IMR-90 (cell line): Measurements from ENCODE around the gene LILRA6.

Experiments
- CHD1 ChIP-seq: IDR thresholded peaks from 2 replicates; pipeline ENCODE4 v1.6.1; 2012; ENCODE audit warnings: low read depth, low read length, improper control_type of control experiment
- FOS ChIP-seq: fragments of 150-350 bp; IDR thresholded peaks from 2 replicates; pipeline ENCODE4 v1.6.1; 2016; ENCODE audit warnings: low read depth, low read length
- MAFK ChIP-seq: IDR thresholded peaks from 2 replicates; pipeline ENCODE4 v1.6.1; 2012; ENCODE audit warnings: low read depth, low read length, improper control_type of control experiment
- NFE2L2 ChIP-seq: fragments of 150-350 bp; IDR thresholded peaks from 2 replicates; pipeline ENCODE4 v1.6.1; 2016; ENCODE audit warnings: low read depth, mild to moderate bottlenecking, low read length
- POLR2A ChIP-seq: IDR thresholded peaks from 2 replicates; pipeline ENCODE4 v1.6.1; 2012; ENCODE audit warnings: mild to moderate bottlenecking, low read depth, low read length
- TF ChIP-seq, protein P1 (sequence below): conservative IDR thresholded peaks from 2 replicates; pipeline ENCODE4 v1.5.1; 2012; ENCODE audit warnings: mild to moderate bottlenecking, low read depth, low read length, improper control_type of control experiment
- TF ChIP-seq, protein P2 (sequence below): fragments of 150-350 bp; IDR thresholded peaks from 2 replicates; pipeline ENCODE4 v1.6.1; 2017; ENCODE audit warnings: mild to moderate bottlenecking, antibody characterized with exemption, low read length, low read depth

DNA sequence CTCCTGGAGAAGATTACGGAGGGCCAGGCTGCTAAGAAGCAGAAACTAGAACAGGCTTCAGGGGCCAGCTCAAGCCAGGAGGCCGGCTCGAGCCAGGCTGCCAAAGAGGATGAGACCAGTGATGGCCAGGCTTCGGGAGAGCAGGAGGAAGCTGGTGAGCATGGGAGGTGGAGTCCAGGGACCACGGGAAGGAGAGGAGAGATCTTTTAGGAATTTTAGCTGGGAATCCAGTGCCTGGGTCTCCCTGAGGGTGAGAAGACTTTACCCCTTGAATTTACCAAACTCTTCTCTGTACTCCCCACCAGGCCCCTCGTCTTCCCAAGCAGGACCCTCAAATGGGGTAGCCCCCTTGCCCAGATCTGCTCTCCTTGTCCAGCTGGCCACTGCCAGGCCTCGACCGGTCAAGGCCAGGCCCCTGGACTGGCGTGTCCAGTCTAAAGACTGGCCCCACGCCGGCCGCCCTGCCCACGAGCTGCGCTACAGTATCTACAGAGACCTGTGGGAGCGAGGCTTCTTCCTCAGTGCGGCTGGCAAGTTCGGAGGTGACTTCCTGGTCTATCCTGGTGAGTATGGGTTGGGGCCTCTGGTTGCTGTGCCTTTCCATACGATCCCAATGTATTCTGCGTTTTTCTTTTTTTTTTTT is 50.7 kb downstream of the LILRA6 start:
- TF ChIP-seq, protein P1, sequence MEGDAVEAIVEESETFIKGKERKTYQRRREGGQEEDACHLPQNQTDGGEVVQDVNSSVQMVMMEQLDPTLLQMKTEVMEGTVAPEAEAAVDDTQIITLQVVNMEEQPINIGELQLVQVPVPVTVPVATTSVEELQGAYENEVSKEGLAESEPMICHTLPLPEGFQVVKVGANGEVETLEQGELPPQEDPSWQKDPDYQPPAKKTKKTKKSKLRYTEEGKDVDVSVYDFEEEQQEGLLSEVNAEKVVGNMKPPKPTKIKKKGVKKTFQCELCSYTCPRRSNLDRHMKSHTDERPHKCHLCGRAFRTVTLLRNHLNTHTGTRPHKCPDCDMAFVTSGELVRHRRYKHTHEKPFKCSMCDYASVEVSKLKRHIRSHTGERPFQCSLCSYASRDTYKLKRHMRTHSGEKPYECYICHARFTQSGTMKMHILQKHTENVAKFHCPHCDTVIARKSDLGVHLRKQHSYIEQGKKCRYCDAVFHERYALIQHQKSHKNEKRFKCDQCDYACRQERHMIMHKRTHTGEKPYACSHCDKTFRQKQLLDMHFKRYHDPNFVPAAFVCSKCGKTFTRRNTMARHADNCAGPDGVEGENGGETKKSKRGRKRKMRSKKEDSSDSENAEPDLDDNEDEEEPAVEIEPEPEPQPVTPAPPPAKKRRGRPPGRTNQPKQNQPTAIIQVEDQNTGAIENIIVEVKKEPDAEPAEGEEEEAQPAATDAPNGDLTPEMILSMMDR: no peak
- TF ChIP-seq, protein P2, sequence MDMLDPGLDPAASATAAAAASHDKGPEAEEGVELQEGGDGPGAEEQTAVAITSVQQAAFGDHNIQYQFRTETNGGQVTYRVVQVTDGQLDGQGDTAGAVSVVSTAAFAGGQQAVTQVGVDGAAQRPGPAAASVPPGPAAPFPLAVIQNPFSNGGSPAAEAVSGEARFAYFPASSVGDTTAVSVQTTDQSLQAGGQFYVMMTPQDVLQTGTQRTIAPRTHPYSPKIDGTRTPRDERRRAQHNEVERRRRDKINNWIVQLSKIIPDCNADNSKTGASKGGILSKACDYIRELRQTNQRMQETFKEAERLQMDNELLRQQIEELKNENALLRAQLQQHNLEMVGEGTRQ: no peak
- TF ChIP-seq POLR2A: no peak
- TF ChIP-seq FOS: no peak
- TF ChIP-seq MAFK: no peak
- TF ChIP-seq NFE2L2: no peak
- TF ChIP-seq CHD1: no peak
